DOHH2 (cell line): ENCODE results near the gene DDX54.

Experiments used
- H3F3A ChIP-seq: fragments of 200-600 bp; sonication (generic), shearing (Covaris generic); 2 replicates; pipeline ENCODE4 v1.6.0; 2016; ENCODE audit warnings: antibody characterized with exemption, mild to moderate bottlenecking; ENCODE audit not compliant: control insufficient read depth, insufficient read depth
- H3K27ac ChIP-seq: fragments of 200-600 bp; sonication (generic); 2 replicates; pipeline ENCODE4 v1.5.1; 2014; ENCODE audit warnings: low read depth, mild to moderate bottlenecking, low read length, moderate library complexity
- H3K27me3 ChIP-seq: fragments of 200-600 bp; sonication (generic); 2 replicates; pipeline ENCODE4 v1.6.1; 2014; ENCODE audit warnings: mild to moderate bottlenecking, low read length, mixed read lengths; ENCODE audit not compliant: control insufficient read depth
- H3K36me3 ChIP-seq: fragments of 200-600 bp; sonication (generic); 2 replicates; pipeline ENCODE4 v1.6.1; 2014; ENCODE audit warnings: mild to moderate bottlenecking, low read length, moderate library complexity, mixed read lengths; ENCODE audit not compliant: control insufficient read depth
- H3K4me1 ChIP-seq: fragments of 200-600 bp; sonication (generic); 2 replicates; pipeline ENCODE4 v1.6.1; 2014; ENCODE audit warnings: mild to moderate bottlenecking, low read length, mixed read lengths; ENCODE audit not compliant: control insufficient read depth
- H3K4me2 ChIP-seq: fragments of 200-600 bp; sonication (generic); 2 replicates; pipeline ENCODE4 v1.6.0; 2014; ENCODE audit warnings: mild to moderate bottlenecking, low read length, moderate library complexity
- H3K4me3 ChIP-seq: fragments of 200-600 bp; sonication (generic); 2 replicates; pipeline ENCODE4 v1.5.1; 2014; ENCODE audit warnings: mild to moderate bottlenecking, low read length, mixed read lengths
- H3K79me2 ChIP-seq: fragments of 200-600 bp; sonication (generic); 2 replicates; pipeline ENCODE4 v1.6.1; 2014; ENCODE audit warnings: mild to moderate bottlenecking, low read length, mixed read lengths; ENCODE audit not compliant: control insufficient read depth
- H3K9me2 ChIP-seq: fragments of 200-600 bp; sonication (generic); replicated peaks from 2 replicates; pipeline ENCODE4 v1.6.1; 2014; ENCODE audit warnings: mild to moderate bottlenecking, low read length, mixed read lengths; ENCODE audit not compliant: control insufficient read depth
- H3K9me3 ChIP-seq: fragments of 200-600 bp; sonication (generic); 2 replicates; pipeline ENCODE4 v1.6.1; 2014; ENCODE audit warnings: antibody characterized with exemption, low read length, mixed read lengths; ENCODE audit not compliant: control insufficient read depth, insufficient read depth
- H4K20me1 ChIP-seq: fragments of 200-600 bp; sonication (generic); 2 replicates; pipeline ENCODE4 v1.6.0; 2014; ENCODE audit warnings: low read depth, mild to moderate bottlenecking, antibody characterized with exemption, low read length, moderate library complexity; ENCODE audit not compliant: control insufficient read depth, insufficient read depth
- CTCF ChIP-seq: fragments of 200-600 bp; sonication (generic); IDR thresholded peaks from one replicate; pipeline ENCODE4 v1.5.1; 2014; ENCODE audit warnings: antibody characterized with exemption, mild to moderate bottlenecking, low read depth, low read length; ENCODE audit not compliant: poor library complexity, severe bottlenecking
- EZH2phosphoT487 ChIP-seq: fragments of 200-600 bp; sonication (generic); IDR thresholded peaks from 2 replicates; pipeline ENCODE4 v1.6.1; 2017; ENCODE audit warnings: borderline replicate concordance, mild to moderate bottlenecking, antibody characterized with exemption, low read length, moderate library complexity, mixed read lengths

The DDX54 gene

GRCh38 chr12:113216027-113216426, 30.7 kb upstream of the DDX54 start:
- H3K9me3 ChIP-seq, result no peaks in the 10 kb centered on the region
- TF ChIP-seq CTCF, result no peak
- no peak for TF ChIP-seq EZH2phosphoT487
- H3K27ac ChIP-seq, result peak overlapping the region; percentile 100
- H3K27me3 ChIP-seq, result no peaks in the 10 kb centered on the region
- H3K4me2 ChIP-seq, result peak overlapping the region; percentile 74
- H3K79me2 ChIP-seq, result peaks cover 93% of the 10 kb centered on the region
- peaks cover 38% of the 10 kb centered on the region for H3F3A ChIP-seq
- peaks cover 83% of the 10 kb centered on the region for H3K4me1 ChIP-seq
- H3K9me2 ChIP-seq, result no peaks in the 10 kb centered on the region
- peaks cover 59% of the 10 kb centered on the region for H3K36me3 ChIP-seq
- H3K4me3 ChIP-seq, result peak overlapping the region; percentile 85
- H4K20me1 ChIP-seq, result no peaks in the 10 kb centered on the region

- H3K9me2 ChIP-seq, result no peaks in the 10 kb centered on the region
- peaks cover 62% of the 10 kb centered on the region for H3K36me3 ChIP-seq
- TF ChIP-seq CTCF, result no peak
- TF ChIP-seq EZH2phosphoT487, result no peak
- H3K4me2 ChIP-seq, result peak overlapping the region; percentile 74
- peak overlapping the region; percentile 85 for H3K4me3 ChIP-seq
- H4K20me1 ChIP-seq, result no peaks in the 10 kb centered on the region
- H3K27ac ChIP-seq, result peak overlapping the region; percentile 100
- no peaks in the 10 kb centered on the region for H3K9me3 ChIP-seq
- H3K4me1 ChIP-seq, result peaks cover 94% of the 10 kb centered on the region
- peaks cover 37% of the 10 kb centered on the region for H3F3A ChIP-seq
- H3K27me3 ChIP-seq, result no peaks in the 10 kb centered on the region
- H3K79me2 ChIP-seq, result peaks cover 95% of the 10 kb centered on the region
These were observed 29.7 kb upstream of the DDX54 start for GRCh38 chr12:113214895-113215400.

GRCh38 chr12:113211160-113211559, 25.9 kb upstream of the DDX54 start:
- Histone ChIP-seq H3F3A (peaks cover 45% of the 10 kb centered on the region), H3K27ac (peak overlapping the region; percentile 100), H3K4me2 (peak overlapping the region; percentile 100), H3K4me3 (peak overlapping the region; percentile 78), H3K4me1 (peaks cover 100% of the 10 kb centered on the region), H3K9me3 (no peaks in the 10 kb centered on the region), H3K79me2 (peaks cover 80% of the 10 kb centered on the region), H3K9me2 (no peaks in the 10 kb centered on the region), H3K36me3 (peaks cover 77% of the 10 kb centered on the region), H4K20me1 (no peaks in the 10 kb centered on the region), H3K27me3 (no peaks in the 10 kb centered on the region)
- TF ChIP-seq CTCF (no peak), EZH2phosphoT487 (no peak)
